OCI-LY3 (cell line): ENCODE data around the gene IL1A.

Source experiments
- H2AFZ ChIP-seq: fragments of 200-600, 300-600 bp; shearing (Covaris generic); 2 replicates; pipeline ENCODE4 v1.6.0; 2014; ENCODE audit warnings: antibody characterized with exemption, low read depth, low read length
- H3K27ac ChIP-seq: fragments of 200-600, 300-600 bp; sonication (generic); 2 replicates; pipeline ENCODE4 v1.5.1; 2014; ENCODE audit warnings: mild to moderate bottlenecking, low read length, moderate library complexity, mixed read lengths
- H3K27me3 ChIP-seq: fragments of 200-600, 300-600 bp; sonication (generic); 2 replicates; pipeline ENCODE4 v1.6.1; 2014; ENCODE audit warnings: low read depth, low read length, mixed read lengths
- H3K36me3 ChIP-seq: fragments of 200-600, 300-600 bp; sonication (generic); replicated peaks from 2 replicates; pipeline ENCODE3; 2014; ENCODE audit warnings: low read depth, low read length, mixed read lengths
- H3K4me1 ChIP-seq: fragments of 300-600, 200-600 bp; sonication (generic); 2 replicates; pipeline ENCODE4 v1.6.1; 2014; ENCODE audit warnings: low read length, mixed read lengths
- H3K4me2 ChIP-seq: fragments of 200-600, 300-600 bp; sonication (generic); 2 replicates; pipeline ENCODE4 v1.6.1; 2014; ENCODE audit warnings: low read length, mixed read lengths
- H3K4me3 ChIP-seq: fragments of 300-600, 200-600 bp; sonication (generic); 2 replicates; pipeline ENCODE4 v1.5.1; 2014; ENCODE audit warnings: antibody characterized with exemption, mild to moderate bottlenecking, low read length, moderate library complexity
- H3K79me2 ChIP-seq: fragments of 300-600, 200-600 bp; shearing (Covaris generic); 2 replicates; pipeline ENCODE4 v1.6.1; 2014; ENCODE audit warnings: mild to moderate bottlenecking, low read length, mixed read lengths
- H3K9ac ChIP-seq: fragments of 300-600, 200-600 bp; shearing (Covaris generic); 2 replicates; pipeline ENCODE4 v1.6.0; 2014; ENCODE audit warnings: mild to moderate bottlenecking, low read length, moderate library complexity
- H3K9me3 ChIP-seq: fragments of 200-600, 300-600 bp; shearing (Covaris generic); 2 replicates; pipeline ENCODE4 v1.6.1; 2014; ENCODE audit warnings: low read length, mixed read lengths; ENCODE audit not compliant: insufficient read depth
- H4K20me1 ChIP-seq: fragments of 200-600, 300-600 bp; sonication (generic); 2 replicates; pipeline ENCODE4 v1.6.1; 2016; ENCODE audit warnings: low read length, mixed read lengths; ENCODE audit not compliant: insufficient read depth
- CTCF ChIP-seq: fragments of 200-600, 300-600 bp; sonication (generic); IDR thresholded peaks from 2 replicates; pipeline ENCODE4 v1.5.1; 2014; ENCODE audit warnings: antibody characterized with exemption, low read length, low read depth
- EZH2phosphoT487 ChIP-seq: fragments of 200-600 bp; shearing (Covaris generic); IDR thresholded peaks from 2 replicates; pipeline ENCODE4 v1.6.1; 2018; ENCODE audit warnings: antibody characterized with exemption, mixed run types, low read depth

Gene IL1A

GRCh38 chr2:112811276-112811831 is 27.1 kb upstream of the IL1A start:
- no peaks in the 10 kb centered on the region for H4K20me1 ChIP-seq
- no peak overlapping the region for H2AFZ ChIP-seq
- no peak overlapping the region for H3K9ac ChIP-seq
- no peak overlapping the region for H3K4me3 ChIP-seq
- no peak overlapping the region for H3K4me2 ChIP-seq
- no peak overlapping the region for H3K27ac ChIP-seq
- TF ChIP-seq EZH2phosphoT487: no peak
- TF ChIP-seq CTCF: no peak
- no peaks in the 10 kb centered on the region for H3K36me3 ChIP-seq
- no peaks in the 10 kb centered on the region for H3K79me2 ChIP-seq
- H3K27me3 ChIP-seq: no peaks in the 10 kb centered on the region
- H3K9me3 ChIP-seq: peaks cover 10% of the 10 kb centered on the region
- peaks cover 26% of the 10 kb centered on the region for H3K4me1 ChIP-seq

GRCh38 chr2:112809112-112809511 is 24.8 kb upstream of the IL1A start:
- TF ChIP-seq EZH2phosphoT487: no peak
- TF ChIP-seq CTCF: no peak

GRCh38 chr2:112807233-112807807 is 23.0 kb upstream of the IL1A start:
- Histone ChIP-seq H4K20me1 (no peaks in the 10 kb centered on the region), H3K9me3 (peaks cover 10% of the 10 kb centered on the region), H2AFZ (no peak overlapping the region), H3K27me3 (no peaks in the 10 kb centered on the region), H3K36me3 (no peaks in the 10 kb centered on the region), H3K4me3 (no peak overlapping the region), H3K4me1 (peaks cover 48% of the 10 kb centered on the region), H3K79me2 (no peaks in the 10 kb centered on the region), H3K4me2 (no peak overlapping the region), H3K27ac (no peak overlapping the region), H3K9ac (no peak overlapping the region)
- TF ChIP-seq CTCF (0 out of 2 replicates have a peak, but pooled peaks have one; percentile 3), EZH2phosphoT487 (no peak)

More at GRCh38 chr2:112809112-112809511, 24.8 kb upstream of the IL1A start:
- H3K9me3 ChIP-seq: peaks cover 10% of the 10 kb centered on the region
- no peaks in the 10 kb centered on the region for H3K27me3 ChIP-seq
- no peak overlapping the region for H3K4me3 ChIP-seq
- no peak overlapping the region for H2AFZ ChIP-seq
- peaks cover 47% of the 10 kb centered on the region for H3K4me1 ChIP-seq
- H3K36me3 ChIP-seq: no peaks in the 10 kb centered on the region
- no peaks in the 10 kb centered on the region for H3K79me2 ChIP-seq
- H3K4me2 ChIP-seq: no peak overlapping the region
- H3K9ac ChIP-seq: no peak overlapping the region
- H3K27ac ChIP-seq: no peak overlapping the region
- no peaks in the 10 kb centered on the region for H4K20me1 ChIP-seq

GRCh38 chr2:112805542-112805941 is 21.2 kb upstream of the IL1A start:
- peak overlapping the region; percentile 74 for H3K27ac ChIP-seq
- no peaks in the 10 kb centered on the region for H3K36me3 ChIP-seq
- peak overlapping the region; percentile 66 for H2AFZ ChIP-seq
- H3K4me1 ChIP-seq: peaks cover 39% of the 10 kb centered on the region
- no peaks in the 10 kb centered on the region for H3K27me3 ChIP-seq
- peak overlapping the region; percentile 52 for H3K4me2 ChIP-seq
- peaks cover 10% of the 10 kb centered on the region for H3K9me3 ChIP-seq
- H4K20me1 ChIP-seq: no peaks in the 10 kb centered on the region
- TF ChIP-seq CTCF (no peak), EZH2phosphoT487 (no peak)
- H3K4me3 ChIP-seq: peak overlapping the region; percentile 28
- peak overlapping the region; percentile 45; the same call in 1 of the 2 replicates for H3K9ac ChIP-seq
- H3K79me2 ChIP-seq: no peaks in the 10 kb centered on the region
